Measurements from ENCODE around the gene ARHGAP23. TPM values are rescaled to one million over a fixed set of nuclear protein-coding genes. Genes with fewer than 3 reads are reported as not detected.

The ARHGAP23 gene
- total RNA-seq, 1 experiment from 2014 or later = 83.5 TPM

DNA sequence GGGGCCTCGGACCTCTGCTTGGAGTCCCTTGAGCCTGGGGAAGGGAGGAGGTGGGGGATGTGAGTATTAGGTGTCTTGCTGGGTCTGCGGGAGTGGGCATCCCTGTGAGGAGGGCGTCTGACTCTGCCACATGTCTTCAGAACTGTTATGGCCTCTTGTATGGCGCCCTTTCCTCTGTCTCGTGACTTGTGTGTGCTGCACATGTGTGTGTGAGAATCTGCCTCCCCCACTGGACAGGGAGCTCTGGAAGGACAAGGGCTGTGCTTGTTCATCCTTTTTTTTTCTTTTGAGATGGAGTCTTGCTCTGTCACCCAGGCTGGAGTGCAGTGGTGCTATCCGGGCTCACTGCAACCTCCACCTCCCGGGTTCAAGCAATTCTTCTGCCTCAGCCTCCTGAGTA is 33.4 kb downstream of the ARHGAP23 start:
- H3K4me3 ChIP-seq (ENCODE audit: low read depth, low read length) = no peak overlapping the region
- Mint-ChIP-seq H3K27ac (ENCODE audit: unreplicated experiment) (no peak overlapping the region), H3K4me1 (ENCODE audit: low read depth, unreplicated experiment) (no peaks in the 10 kb centered on the region), H3K27me3 (ENCODE audit: insufficient read depth, unreplicated experiment) (no peaks in the 10 kb centered on the region), H3K36me3 (ENCODE audit: insufficient read depth, unreplicated experiment) (peaks cover 33% of the 10 kb centered on the region), H3K9me3 (ENCODE audit: unreplicated experiment) (no peaks in the 10 kb centered on the region), H3K4me3 (ENCODE audit: unreplicated experiment) (no peak overlapping the region)
- H3K4me1 ChIP-seq = peaks cover 1% of the 10 kb centered on the region; the same call in 1 of the 2 replicates
- no peaks in the 10 kb centered on the region for H3K27me3 ChIP-seq (replicated peaks; ENCODE audit: control insufficient read depth, insufficient read depth, low read length)
- no TSS peak for BruUV-seq (replicated peaks)
- DNase-seq = no peak
- ChIA-PET POLR2A (no interaction called here), CTCF (interaction anchor here (0.5 kb wide), 1 partner anchor 996 kb away, joined by 3 read pairs; no protein-coding TSS in a partner anchor)
- no peaks in the 10 kb centered on the region for H3K9me3 ChIP-seq
- intact Hi-C loops (cut with micrococcal nuclease; ENCODE audit: unreplicated experiment) = no loop called here
- no peaks in the 10 kb centered on the region for H3K36me3 ChIP-seq (ENCODE audit: control insufficient read depth, insufficient read depth, low read length)
- TF ChIP-seq, protein P1, sequence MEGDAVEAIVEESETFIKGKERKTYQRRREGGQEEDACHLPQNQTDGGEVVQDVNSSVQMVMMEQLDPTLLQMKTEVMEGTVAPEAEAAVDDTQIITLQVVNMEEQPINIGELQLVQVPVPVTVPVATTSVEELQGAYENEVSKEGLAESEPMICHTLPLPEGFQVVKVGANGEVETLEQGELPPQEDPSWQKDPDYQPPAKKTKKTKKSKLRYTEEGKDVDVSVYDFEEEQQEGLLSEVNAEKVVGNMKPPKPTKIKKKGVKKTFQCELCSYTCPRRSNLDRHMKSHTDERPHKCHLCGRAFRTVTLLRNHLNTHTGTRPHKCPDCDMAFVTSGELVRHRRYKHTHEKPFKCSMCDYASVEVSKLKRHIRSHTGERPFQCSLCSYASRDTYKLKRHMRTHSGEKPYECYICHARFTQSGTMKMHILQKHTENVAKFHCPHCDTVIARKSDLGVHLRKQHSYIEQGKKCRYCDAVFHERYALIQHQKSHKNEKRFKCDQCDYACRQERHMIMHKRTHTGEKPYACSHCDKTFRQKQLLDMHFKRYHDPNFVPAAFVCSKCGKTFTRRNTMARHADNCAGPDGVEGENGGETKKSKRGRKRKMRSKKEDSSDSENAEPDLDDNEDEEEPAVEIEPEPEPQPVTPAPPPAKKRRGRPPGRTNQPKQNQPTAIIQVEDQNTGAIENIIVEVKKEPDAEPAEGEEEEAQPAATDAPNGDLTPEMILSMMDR (IDR thresholded peaks at IDR 0.05; ENCODE audit: insufficient read depth in 1 of 2, low read depth in 1 of 2, low read length in 1 of 2, severe bottlenecking in 1 of 2, unreplicated experiment in 1 of 2) = no peak

DNA sequence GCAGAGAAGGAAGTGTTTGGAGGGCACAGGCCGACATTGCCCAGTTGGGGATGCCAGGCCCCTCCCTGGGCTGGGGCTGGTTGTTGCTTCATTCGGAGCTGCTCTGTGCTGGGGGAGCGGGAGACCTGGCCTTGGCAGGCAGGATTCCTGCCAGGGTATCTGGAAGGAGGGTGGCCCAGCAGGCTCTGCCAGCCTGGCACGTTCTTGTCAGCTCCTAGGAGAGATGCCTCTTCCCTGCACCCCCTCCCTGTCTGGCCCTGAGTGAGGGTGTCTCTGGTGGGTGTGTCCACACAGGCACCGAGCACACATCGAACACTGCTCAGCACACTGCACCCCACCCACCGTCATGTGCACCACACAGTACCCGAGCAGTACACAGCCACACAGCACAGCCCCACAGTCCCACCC is 35.2 kb downstream of the ARHGAP23 start:
- H3K4me3 ChIP-seq (ENCODE audit: low read depth, low read length) = no peak overlapping the region
- no peaks in the 10 kb centered on the region for H3K27me3 ChIP-seq (replicated peaks; ENCODE audit: control insufficient read depth, insufficient read depth, low read length)
- intact Hi-C loops (cut with micrococcal nuclease; ENCODE audit: unreplicated experiment) = no loop called here
- Mint-ChIP-seq H3K27ac (ENCODE audit: unreplicated experiment) (no peak overlapping the region), H3K9me3 (ENCODE audit: unreplicated experiment) (no peaks in the 10 kb centered on the region), H3K4me1 (ENCODE audit: low read depth, unreplicated experiment) (peaks cover 6% of the 10 kb centered on the region), H3K27me3 (ENCODE audit: insufficient read depth, unreplicated experiment) (no peaks in the 10 kb centered on the region), H3K4me3 (ENCODE audit: unreplicated experiment) (no peak overlapping the region), H3K36me3 (ENCODE audit: insufficient read depth, unreplicated experiment) (peaks cover 34% of the 10 kb centered on the region)
- no peaks in the 10 kb centered on the region for H3K4me1 ChIP-seq
- BruUV-seq (replicated peaks) = no TSS peak
- H3K36me3 ChIP-seq (ENCODE audit: control insufficient read depth, insufficient read depth, low read length) = no peaks in the 10 kb centered on the region; the same call in 1 of the 2 replicates
- no peaks in the 10 kb centered on the region for H3K9me3 ChIP-seq
- ChIA-PET CTCF (interaction anchor here (1.3 kb wide), 1 partner anchor 12 kb away, joined by 3 read pairs; no protein-coding TSS in a partner anchor), POLR2A (no interaction called here)
- TF ChIP-seq, protein P1 (IDR thresholded peaks at IDR 0.05; ENCODE audit: insufficient read depth in 1 of 2, low read depth in 1 of 2, low read length in 1 of 2, severe bottlenecking in 1 of 2, unreplicated experiment in 1 of 2) = no peak
- no peak for DNase-seq

DNA sequence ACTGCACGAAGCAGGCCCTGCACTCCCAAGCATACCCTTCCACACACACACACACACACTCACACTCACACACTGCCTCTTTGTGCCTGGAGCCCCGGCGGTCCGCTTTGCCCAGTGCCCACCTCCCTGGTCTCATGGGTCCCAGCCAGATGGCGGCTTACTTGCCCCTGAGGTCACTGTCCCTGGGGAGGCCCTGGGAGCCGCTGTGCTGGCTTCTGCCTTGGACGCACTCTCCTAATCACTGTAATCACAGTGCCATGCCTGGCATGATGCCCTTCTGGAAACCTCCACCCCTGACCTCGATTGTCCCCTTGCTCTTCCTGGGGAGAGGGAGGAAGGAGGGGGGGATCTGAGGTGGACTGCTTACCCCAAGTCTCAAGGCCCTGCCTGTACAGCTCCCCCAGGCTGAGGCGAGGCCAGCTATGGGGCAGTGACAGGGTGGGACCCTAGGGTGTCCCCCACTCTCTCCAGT is 36.0 kb downstream of the ARHGAP23 start:
- no peak for DNase-seq
- Mint-ChIP-seq H3K27ac (ENCODE audit: unreplicated experiment) (no peak overlapping the region), H3K36me3 (ENCODE audit: insufficient read depth, unreplicated experiment) (peaks cover 30% of the 10 kb centered on the region), H3K27me3 (ENCODE audit: insufficient read depth, unreplicated experiment) (no peaks in the 10 kb centered on the region), H3K4me1 (ENCODE audit: low read depth, unreplicated experiment) (peaks cover 6% of the 10 kb centered on the region), H3K4me3 (ENCODE audit: unreplicated experiment) (no peak overlapping the region), H3K9me3 (ENCODE audit: unreplicated experiment) (no peaks in the 10 kb centered on the region)
- POLR2A ChIA-PET = no interaction called here
- TF ChIP-seq, protein P1 (IDR thresholded peaks at IDR 0.05; ENCODE audit: insufficient read depth in 1 of 2, low read depth in 1 of 2, low read length in 1 of 2, severe bottlenecking in 1 of 2, unreplicated experiment in 1 of 2) = no peak
- Histone ChIP-seq H3K27me3 (replicated peaks; ENCODE audit: control insufficient read depth, insufficient read depth, low read length) (no peaks in the 10 kb centered on the region), H3K4me3 (ENCODE audit: low read depth, low read length) (no peak overlapping the region), H3K9me3 (no peaks in the 10 kb centered on the region), H3K36me3 (ENCODE audit: control insufficient read depth, insufficient read depth, low read length) (no peaks in the 10 kb centered on the region; the same call in 1 of the 2 replicates), H3K4me1 (no peaks in the 10 kb centered on the region)
- no TSS peak for BruUV-seq (replicated peaks)
- CTCF ChIA-PET = no interaction called here
- intact Hi-C loops (cut with micrococcal nuclease; ENCODE audit: unreplicated experiment) = no loop called here
